B cell (primary cell): ENCODE data around the gene SELENOI. TPM values are rescaled to one million over a fixed set of nuclear protein-coding genes. Genes with fewer than 3 reads are reported as not detected.
"Not testable (repeated sequence)": the region's sequence is repeated elsewhere in the genome, so short reads cannot be mapped to it uniquely, and the experiment has no call there.

Experiments used
- ATAC-seq: fragments of 200-7000 bp; cut with Tn5 transposase; one replicate; pipeline ENCODE4 v1.10.0; 2021; ENCODE audit warnings: low read depth, mild to moderate bottlenecking, moderate number of reproducible peaks, moderate library complexity
- CTCF ChIA-PET: fragments of 350-600 bp; sonication (Branson Sonifier 250); formaldehyde crosslinking; loops from one replicate; lab custom pipeline; 2021; ENCODE audit warnings: antibody characterized with exemption, inconsistent platforms; lab: Charles Lee
- POLR2A ChIA-PET: fragments of 350-600 bp; sonication (Branson Sonifier 250); formaldehyde crosslinking; loops from one replicate; lab custom pipeline; 2021; ENCODE audit warnings: antibody characterized with exemption; lab: Charles Lee
- DNase-seq: peaks from one replicate; pipeline ENCODE4 v3.0.0; 2013
- H2AFZ ChIP-seq: 2 replicates; pipeline ENCODE4 v1.6.1; 2012; ENCODE audit warnings: mild to moderate bottlenecking, low read depth, low read length; ENCODE audit not compliant: insufficient read depth, poor library complexity, severe bottlenecking
- H3K27ac ChIP-seq, 2 donors: 1 replicate in 1 of 2; 2 replicates in 1 of 2; pipeline ENCODE4 v1.5.1; 2012 to 2013; ENCODE audit warnings: low read length in 2 of 2, mild to moderate bottlenecking in 2 of 2, moderate library complexity in 1 of 2
- H3K27me3 ChIP-seq, 4 experiments: fragments of 200-600 bp in 1 of 4; sonication (generic) in 1 of 4; replicated peaks in 1 of 4; 1 replicate in 2 of 4; 2 replicates in 2 of 4; pipeline versions ENCODE4 v1.6.1 to v1.7.0; 2013 to 2016; ENCODE audit warnings: low read length in 3 of 4, mild to moderate bottlenecking in 2 of 4, mixed read lengths in 1 of 4, moderate library complexity in 1 of 4; ENCODE audit not compliant: insufficient read depth in 4 of 4, control insufficient read depth in 3 of 4; ENCODE audit errors: control extremely low read depth in 1 of 4
- H3K36me3 ChIP-seq, 2 experiments: replicated peaks in 1 of 2; 1 replicate in 1 of 2; 2 replicates in 1 of 2; pipeline versions ENCODE4 v1.6.1 to v1.7.1; 2013; ENCODE audit warnings: low read length in 1 of 2; ENCODE audit not compliant: insufficient read depth in 2 of 2, control insufficient read depth in 1 of 2; ENCODE audit errors: control extremely low read depth in 1 of 2, extremely low read depth in 1 of 2
- H3K4me1 ChIP-seq, 2 donors: fragments of 200-600 bp in 1 of 2; sonication (generic) in 1 of 2; 1 replicate in 1 of 2; 2 replicates in 1 of 2; pipeline versions ENCODE4 v1.5.1 to v1.6.1; 2013 to 2017; ENCODE audit warnings: low read length in 2 of 2; ENCODE audit not compliant: control insufficient read depth in 2 of 2, insufficient read depth in 2 of 2
- H3K4me2 ChIP-seq: replicated peaks from 2 replicates; pipeline ENCODE3; 2012; ENCODE audit warnings: mild to moderate bottlenecking, low read depth, low read length; ENCODE audit not compliant: poor library complexity, severe bottlenecking
- H3K4me3 ChIP-seq, 5 experiments: fragments of 200-600 bp in 1 of 5; sonication (generic) in 1 of 5; 1 replicate in 3 of 5; 2 replicates in 2 of 5; pipeline versions ENCODE4 v1.5.1 to v1.7.0; 2011 to 2016; ENCODE audit warnings: low read length in 4 of 5, mild to moderate bottlenecking in 4 of 5, low read depth in 2 of 5, control low read depth in 1 of 5, moderate library complexity in 1 of 5; ENCODE audit not compliant: insufficient read depth in 1 of 5; ENCODE audit errors: control extremely low read depth in 1 of 5, extremely low read depth in 1 of 5
- H3K79me2 ChIP-seq: fragments of 200-600 bp; sonication (generic); one replicate; pipeline ENCODE4 v1.6.0; 2016; ENCODE audit warnings: low read length; ENCODE audit not compliant: control insufficient read depth, insufficient read depth
- H3K9ac ChIP-seq: fragments of 200-600 bp; sonication (generic); 2 replicates; pipeline ENCODE4 v1.6.1; 2017; ENCODE audit warnings: mild to moderate bottlenecking, low read length, moderate library complexity
- H3K9me3 ChIP-seq, 3 donors: one replicate each; pipeline versions ENCODE4 v1.6.1 to v1.7.1; 2013; ENCODE audit warnings: low read length in 2 of 3; ENCODE audit not compliant: control insufficient read depth in 2 of 3, insufficient read depth in 1 of 3; ENCODE audit errors: control extremely low read depth in 1 of 3
- H4K20me1 ChIP-seq: 2 replicates; pipeline ENCODE4 v1.6.0; 2012; ENCODE audit warnings: mild to moderate bottlenecking, low read length; ENCODE audit not compliant: insufficient read depth, control insufficient read depth, poor library complexity, severe bottlenecking
- H3K27ac Mint-ChIP-seq: one replicate; pipeline ENCODE4 v1.8.0; 2021; ENCODE audit warnings: mixed read lengths
- H3K27me3 Mint-ChIP-seq: one replicate; pipeline ENCODE4 v1.8.0; 2021; ENCODE audit warnings: mixed read lengths
- H3K4me1 Mint-ChIP-seq: one replicate; pipeline ENCODE4 v1.8.0; 2021; ENCODE audit warnings: mixed read lengths
- H3K4me3 Mint-ChIP-seq: one replicate; pipeline ENCODE4 v1.8.0; 2021; ENCODE audit warnings: mixed read lengths
- H3K9me3 Mint-ChIP-seq: one replicate; pipeline ENCODE4 v1.8.0; 2022; ENCODE audit warnings: mixed read lengths; ENCODE audit not compliant: insufficient read depth
- CTCF ChIP-seq: fragments of 200-600 bp; IDR thresholded peaks from one replicate; pipeline ENCODE4 v1.8.0; 2022; ENCODE audit warnings: antibody characterized with exemption, mild to moderate bottlenecking
- EZH2 ChIP-seq: IDR thresholded peaks from 2 replicates; pipeline ENCODE4 v1.6.1; 2012; ENCODE audit warnings: borderline replicate concordance, low read depth, mild to moderate bottlenecking, moderate library complexity, low read length; ENCODE audit not compliant: insufficient read depth, poor library complexity, severe bottlenecking
- WGBS: methylation state at CpG from one replicate; pipeline ENCODE4 v1.1.5; 2013; ENCODE audit warnings: missing lambda C conversion rate; ENCODE audit not compliant: insufficient coverage; 5-methylcytosine and 5-hydroxymethylcytosine counted together
- intact Hi-C: fragments of 100-400 bp; cut with micrococcal nuclease; formaldehyde crosslinking; loops from one replicate; pipeline ENCODE4 v1.10.0; 2022
- polyA plus RNA-seq: library from polyadenylated mRNA; depleted of rRNA; stranded (reverse); fragments of >200 nt; gene quantifications from 2 replicates; pipeline ENCODE4 v1.2.3, GENCODE V29; 2012
- total RNA-seq, 2 donors: library from RNA; stranded (reverse); fragments of 120-200 nt in 1 of 2; gene quantifications; 1 replicate in 1 of 2; 2 replicates in 1 of 2; pipeline versions ENCODE4 v1.2.3 to v1.2.4, GENCODE V29; 2013 to 2022

The SELENOI gene
- total and polyA plus RNA-seq, 2 donors (not counting 1 experiment from before 2014, with no cell fraction given): 3.4 to 20.1 TPM

DNA sequence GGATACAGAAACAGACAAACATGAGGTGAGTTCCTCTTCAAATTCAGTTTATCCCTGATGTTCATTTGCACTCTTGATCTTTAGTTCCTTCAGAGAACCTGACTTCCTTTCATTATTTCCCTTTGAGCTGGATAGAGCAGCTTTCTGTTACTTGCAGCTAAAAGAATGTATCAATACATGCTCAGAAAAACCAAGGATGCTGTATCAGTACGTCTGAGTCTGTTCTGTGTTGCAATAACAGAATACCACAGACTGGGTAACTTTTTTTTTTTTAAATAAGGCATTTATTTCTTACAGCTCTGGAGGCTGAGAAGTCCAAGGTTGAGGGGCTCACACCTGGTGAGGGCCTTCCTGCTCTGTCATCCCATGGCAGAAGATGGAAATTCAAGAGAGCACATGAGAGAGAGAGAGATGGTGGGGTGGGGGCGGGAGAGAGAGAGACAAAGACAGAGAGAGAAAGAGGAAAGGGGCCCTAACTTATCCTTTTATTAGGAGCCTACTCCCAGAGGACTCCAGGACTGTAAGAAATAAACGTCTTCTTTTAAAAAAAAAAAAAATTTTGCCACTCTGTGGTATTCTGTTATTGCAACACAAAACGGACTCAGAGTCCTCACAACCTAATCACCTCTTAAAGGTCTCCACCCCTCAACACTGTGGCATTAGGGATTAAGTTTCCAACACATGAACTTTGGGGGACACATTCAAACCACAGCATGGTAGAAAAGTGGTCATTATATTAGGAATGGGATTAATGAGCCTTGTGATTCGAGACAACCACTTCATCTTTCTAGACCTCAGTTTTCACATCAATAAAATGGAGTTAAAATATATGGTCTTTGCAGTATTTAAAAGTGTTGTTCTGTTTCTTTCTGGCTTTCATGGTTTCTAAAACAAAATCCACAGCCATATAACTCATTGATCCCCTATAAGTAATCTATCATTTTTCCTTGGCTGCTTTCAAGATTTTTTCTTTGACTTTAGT is 18.4 kb upstream of the SELENOI start:
- intact Hi-C loops: no loop called here
- no peak overlapping the region for H3K4me3 Mint-ChIP-seq
- Histone ChIP-seq H3K27ac (no peak overlapping the region), H2AFZ (no peak overlapping the region), H3K4me2 (no peak overlapping the region), H3K4me3 (no peak overlapping the region), H3K36me3 (no peaks in the 10 kb centered on the region), H3K9me3 (peaks cover 0 to 2% (median 0%) of the 10 kb centered on the region in 3 donors), H3K79me2 (no peaks in the 10 kb centered on the region), H4K20me1 (no peaks in the 10 kb centered on the region), H3K4me1 (peaks cover 2 to 5% of the 10 kb centered on the region in 2 donors), H3K27me3 (no peaks in the 10 kb centered on the region), H3K9ac (no peak overlapping the region)
- TF ChIP-seq CTCF (no peak), EZH2 (no peak)
- CTCF ChIA-PET: interaction anchor here (0.7 to 1.4 kb wide), 5 partner anchors 69 to 336 kb away, joined by 3 to 5 read pairs (median 4); partner anchors contain the start of gene HADHA
- POLR2A ChIA-PET: no interaction called here
- H3K4me1 Mint-ChIP-seq: peaks cover 6% of the 10 kb centered on the region
- DNase-seq (no peak), ATAC-seq (no peak)
- no peaks in the 10 kb centered on the region for H3K9me3 Mint-ChIP-seq
- H3K27me3 Mint-ChIP-seq: no peaks in the 10 kb centered on the region
- no peak overlapping the region for H3K27ac Mint-ChIP-seq
- no CpG with 5 or more reads among the region's 5 CpGs for WGBS

DNA sequence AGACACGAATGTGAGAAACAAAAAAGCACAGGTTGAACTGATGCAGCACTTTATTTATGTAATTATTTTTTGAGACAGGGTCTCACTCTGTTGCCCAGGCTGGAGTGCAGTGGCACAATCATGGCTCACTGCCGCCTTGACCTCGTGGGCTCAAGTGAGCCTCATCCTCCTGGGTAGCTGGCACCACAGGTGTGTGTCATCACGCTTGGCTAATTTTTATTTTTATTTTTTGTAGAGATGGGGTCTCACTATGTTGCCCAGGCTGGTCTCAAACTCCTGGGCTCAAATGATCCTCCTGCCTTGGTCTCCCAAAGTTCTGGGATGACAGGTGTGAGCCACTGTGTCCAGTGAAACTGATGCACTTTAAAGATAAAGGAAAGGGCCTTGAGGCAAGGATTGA is 16.9 kb upstream of the SELENOI start:
- H4K20me1 ChIP-seq, H3K27ac Mint-ChIP-seq, H3K4me3 ChIP-seq, H3K9me3 ChIP-seq, DNase-seq, H3K27ac ChIP-seq, POLR2A ChIA-PET, H3K4me1 ChIP-seq, H3K4me3 Mint-ChIP-seq, H3K27me3 Mint-ChIP-seq, H3K9me3 Mint-ChIP-seq, H3K36me3 ChIP-seq, H3K4me1 Mint-ChIP-seq, H3K4me2 ChIP-seq, H3K27me3 ChIP-seq, H2AFZ ChIP-seq, H3K9ac ChIP-seq, ATAC-seq, intact Hi-C loops, H3K79me2 ChIP-seq: not testable (repeated sequence)
- 96% methylated on average over 3 of the region's 4 CpGs for WGBS
- CTCF ChIA-PET: interaction anchor here (1.0 to 2.2 kb wide), 3 partner anchors 100 to 379 kb away, joined by 4 to 8 read pairs (median 6); no protein-coding TSS in a partner anchor
